ENCODE data around the gene PROSER3. TPM values are rescaled to one million over a fixed set of nuclear protein-coding genes. Genes with fewer than 3 reads are reported as not detected.

Gene PROSER3
- polyA plus RNA-seq, 1 donor from 2014 or later, result 1.2 TPM

- TF ChIP-seq EZH2 (IDR thresholded peaks at IDR 0.05; ENCODE audit: borderline replicate concordance, insufficient read depth, low read length, poor library complexity, severe bottlenecking) (no peak), SMC3 (conservative IDR thresholded peaks at IDR 0.05; ENCODE audit: poor library complexity) (no peak), REST (IDR thresholded peaks at IDR 0.05; ENCODE audit: borderline replicate concordance) (no peak), POLR2AphosphoS5 (IDR thresholded peaks at IDR 0.05) (no peak), CTCF (IDR thresholded peaks at IDR 0.05; ENCODE audit: poor library complexity, severe bottlenecking) (no peak), EP300 (conservative IDR thresholded peaks at IDR 0.05; ENCODE audit: poor library complexity, severe bottlenecking) (no peak), RAD21 (conservative IDR thresholded peaks at IDR 0.05) (no peak), MXI1 (conservative IDR thresholded peaks at IDR 0.05; ENCODE audit: poor library complexity, severe bottlenecking) (no peak), TAF1 (IDR thresholded peaks at IDR 0.05; ENCODE audit: low read depth) (no peak)
- H3K27me3 ChIP-seq (ENCODE audit: insufficient read depth, low read depth, low read length), result no peaks in the 10 kb centered on the region
These were observed 1.7 kb downstream of the PROSER3 start for GRCh38 chr19:35759697-35760096.

GRCh38 chr19:35760711-35761349 lies 2.9 kb downstream of the PROSER3 start:
- Histone ChIP-seq H3K36me3 (ENCODE audit: insufficient read depth, low read length) (no peaks in the 10 kb centered on the region), H4K20me1 (ENCODE audit: insufficient read depth) (no peaks in the 10 kb centered on the region), H3K27me3 (ENCODE audit: insufficient read depth, low read depth, low read length) (no peaks in the 10 kb centered on the region), H3K79me2 (replicated peaks; ENCODE audit: insufficient read depth, low read length) (peaks cover 15% of the 10 kb centered on the region), H3K9ac (ENCODE audit: low read length) (no peak overlapping the region), H2AFZ (ENCODE audit: low read depth, low read length) (no peak overlapping the region), H3F3A (ENCODE audit: insufficient read depth, low read length, poor library complexity, severe bottlenecking) (no peaks in the 10 kb centered on the region), H3K9me3 (ENCODE audit: low read length) (no peaks in the 10 kb centered on the region), H3K4me2 (ENCODE audit: low read length) (no peak overlapping the region), H3K9me2 (ENCODE audit: insufficient read depth, low read length) (no peaks in the 10 kb centered on the region), H3K4me3 (ENCODE audit: low read length) (no peak overlapping the region), H3K27ac (ENCODE audit: low read length) (no peak overlapping the region)
- no peak for TF ChIP-seq RAD21 (conservative IDR thresholded peaks at IDR 0.05)
- no peak for TF ChIP-seq MXI1 (conservative IDR thresholded peaks at IDR 0.05; ENCODE audit: poor library complexity, severe bottlenecking)
- no peak for TF ChIP-seq EZH2 (IDR thresholded peaks at IDR 0.05; ENCODE audit: borderline replicate concordance, insufficient read depth, low read length, poor library complexity, severe bottlenecking)
- no peak for TF ChIP-seq TAF1 (IDR thresholded peaks at IDR 0.05; ENCODE audit: low read depth)
- TF ChIP-seq SMC3 (conservative IDR thresholded peaks at IDR 0.05; ENCODE audit: poor library complexity), result no peak
- TF ChIP-seq REST (IDR thresholded peaks at IDR 0.05; ENCODE audit: borderline replicate concordance), result no peak
- no peak for TF ChIP-seq POLR2AphosphoS5 (IDR thresholded peaks at IDR 0.05)
- TF ChIP-seq CTCF (IDR thresholded peaks at IDR 0.05; ENCODE audit: poor library complexity, severe bottlenecking), result no peak
- TF ChIP-seq EP300 (conservative IDR thresholded peaks at IDR 0.05; ENCODE audit: poor library complexity, severe bottlenecking), result no peak

More at GRCh38 chr19:35759697-35760096, 1.7 kb downstream of the PROSER3 start:
- Histone ChIP-seq H3K4me3 (ENCODE audit: low read length) (no peak overlapping the region), H3K27ac (ENCODE audit: low read length) (no peak overlapping the region), H3K9ac (ENCODE audit: low read length) (no peak overlapping the region), H2AFZ (ENCODE audit: low read depth, low read length) (no peak overlapping the region), H3K9me2 (ENCODE audit: insufficient read depth, low read length) (no peaks in the 10 kb centered on the region), H3K4me2 (ENCODE audit: low read length) (no peak overlapping the region), H4K20me1 (ENCODE audit: insufficient read depth) (no peaks in the 10 kb centered on the region), H3K36me3 (ENCODE audit: insufficient read depth, low read length) (no peaks in the 10 kb centered on the region), H3F3A (ENCODE audit: insufficient read depth, low read length, poor library complexity, severe bottlenecking) (no peaks in the 10 kb centered on the region), H3K79me2 (replicated peaks; ENCODE audit: insufficient read depth, low read length) (peaks cover 15% of the 10 kb centered on the region), H3K9me3 (ENCODE audit: low read length) (no peaks in the 10 kb centered on the region)
